Neural cell (in vitro differentiated cells): ENCODE measurements around the gene SLC38A1. TPM values are rescaled to one million over a fixed set of nuclear protein-coding genes. Genes with fewer than 3 reads are reported as not detected.

Experiments
- H2AFZ ChIP-seq: fragments of 200-600, 300-800 bp; sonication (generic), shearing (Covaris generic); 2 replicates; pipeline ENCODE4 v1.6.0; 2014; ENCODE audit warnings: low read depth, mild to moderate bottlenecking, antibody characterized with exemption, low read length, moderate library complexity
- H3F3A ChIP-seq: fragments of 200-600 bp; shearing (Covaris generic); 2 replicates; pipeline ENCODE4 v1.6.1; 2016; ENCODE audit warnings: mild to moderate bottlenecking, moderate library complexity, mixed read lengths, antibody characterized with exemption, low read length; ENCODE audit not compliant: insufficient read depth, poor library complexity, severe bottlenecking
- H3K27ac ChIP-seq: fragments of 200-600, 300-800 bp; sonication (generic), shearing (Covaris generic); 2 replicates; pipeline ENCODE4 v1.5.1; 2014; ENCODE audit warnings: mild to moderate bottlenecking, low read length, moderate library complexity
- H3K27me3 ChIP-seq: fragments of 300-800, 200-600 bp; sonication (generic), shearing (Covaris generic); 2 replicates; pipeline ENCODE4 v1.6.0; 2014; ENCODE audit warnings: mild to moderate bottlenecking, low read depth, low read length, moderate library complexity; ENCODE audit not compliant: insufficient read depth
- H3K36me3 ChIP-seq: fragments of 300-800, 200-600 bp; sonication (generic), shearing (Covaris generic); 2 replicates; pipeline ENCODE4 v1.5.1; 2014; ENCODE audit warnings: mild to moderate bottlenecking, antibody characterized with exemption, low read length, moderate library complexity; ENCODE audit not compliant: insufficient read depth
- H3K4me2 ChIP-seq: fragments of 300-800, 200-600 bp; sonication (generic), shearing (Covaris generic); 2 replicates; pipeline ENCODE4 v1.6.0; 2014; ENCODE audit warnings: mild to moderate bottlenecking, low read length
- H3K4me3 ChIP-seq: fragments of 300-800, 200-600 bp; sonication (generic), shearing (Covaris generic); 2 replicates; pipeline ENCODE4 v1.5.1; 2014; ENCODE audit warnings: mild to moderate bottlenecking, low read length, moderate library complexity
- H3K79me2 ChIP-seq: fragments of 200-600 bp; shearing (Covaris generic); replicated peaks from 2 replicates; pipeline ENCODE4 v1.6.0; 2014; ENCODE audit warnings: mild to moderate bottlenecking, low read length, moderate library complexity; ENCODE audit not compliant: insufficient read depth
- H3K9ac ChIP-seq: fragments of 300-800, 200-600 bp; sonication (generic), shearing (Covaris generic); 2 replicates; pipeline ENCODE4 v1.6.1; 2016; ENCODE audit warnings: mild to moderate bottlenecking, low read length, mixed read lengths
- H3K9me2 ChIP-seq: fragments of 200-600 bp; shearing (Covaris generic); 2 replicates; pipeline ENCODE4 v1.6.1; 2016; ENCODE audit warnings: mild to moderate bottlenecking, low read length, mixed read lengths; ENCODE audit not compliant: insufficient read depth
- H3K9me3 ChIP-seq: fragments of 200-600, 300-800 bp; sonication (generic), shearing (Covaris generic); 2 replicates; pipeline ENCODE4 v1.6.1; 2016; ENCODE audit warnings: mild to moderate bottlenecking, mixed run types, low read length, moderate library complexity, mixed read lengths
- H4K20me1 ChIP-seq: fragments of 200-600 bp; shearing (Covaris generic); 2 replicates; pipeline ENCODE4 v1.6.1; 2016; ENCODE audit warnings: mild to moderate bottlenecking, mixed run types; ENCODE audit not compliant: insufficient read depth
- CTCF ChIP-seq: fragments of 450-650 bp; IDR thresholded peaks from 2 replicates; pipeline ENCODE4 v1.5.1; 2014; ENCODE audit warnings: antibody characterized with exemption, mild to moderate bottlenecking, moderate library complexity; ENCODE audit not compliant: poor library complexity, severe bottlenecking
- EP300 ChIP-seq: fragments of 450-650 bp; conservative IDR thresholded peaks from 2 replicates; pipeline ENCODE4 v1.6.1; 2014; ENCODE audit warnings: antibody characterized with exemption, mild to moderate bottlenecking, moderate library complexity; ENCODE audit not compliant: poor library complexity, severe bottlenecking
- EZH2 ChIP-seq: fragments of 200-600, 300-800 bp; shearing (Covaris generic), sonication (generic); IDR thresholded peaks from 2 replicates; pipeline ENCODE4 v1.6.1; 2014; ENCODE audit warnings: antibody characterized with exemption, low read length, borderline replicate concordance, mild to moderate bottlenecking; ENCODE audit not compliant: insufficient read depth, poor library complexity, severe bottlenecking
- MXI1 ChIP-seq: fragments of 450-650 bp; conservative IDR thresholded peaks from 2 replicates; pipeline ENCODE4 v1.6.1; 2014; ENCODE audit warnings: antibody characterized with exemption, mild to moderate bottlenecking; ENCODE audit not compliant: poor library complexity, severe bottlenecking
- POLR2AphosphoS5 ChIP-seq: IDR thresholded peaks from 2 replicates; pipeline ENCODE4 v1.6.1; 2012
- RAD21 ChIP-seq: fragments of 450-650 bp; conservative IDR thresholded peaks from 2 replicates; pipeline ENCODE4 v1.6.1; 2014; ENCODE audit warnings: antibody characterized with exemption, mild to moderate bottlenecking, moderate library complexity
- REST ChIP-seq: IDR thresholded peaks from 2 replicates; pipeline ENCODE4 v1.6.1; 2012; ENCODE audit warnings: borderline replicate concordance
- SMC3 ChIP-seq: fragments of 450-650 bp; conservative IDR thresholded peaks from 2 replicates; pipeline ENCODE4 v1.6.1; 2014; ENCODE audit warnings: antibody characterized with exemption, mild to moderate bottlenecking, moderate library complexity; ENCODE audit not compliant: poor library complexity
- TAF1 ChIP-seq: IDR thresholded peaks from 2 replicates; pipeline ENCODE4 v1.6.1; 2012; ENCODE audit warnings: low read depth
- polyA plus RNA-seq: library from polyadenylated mRNA; depleted of rRNA; stranded (reverse); fragments of >200 nt; gene quantifications from 2 replicates; pipeline ENCODE4 v1.2.3, GENCODE V29; 2014

SLC38A1 gene
- polyA plus RNA-seq, 1 donor from 2014 or later: 124 TPM

DNA sequence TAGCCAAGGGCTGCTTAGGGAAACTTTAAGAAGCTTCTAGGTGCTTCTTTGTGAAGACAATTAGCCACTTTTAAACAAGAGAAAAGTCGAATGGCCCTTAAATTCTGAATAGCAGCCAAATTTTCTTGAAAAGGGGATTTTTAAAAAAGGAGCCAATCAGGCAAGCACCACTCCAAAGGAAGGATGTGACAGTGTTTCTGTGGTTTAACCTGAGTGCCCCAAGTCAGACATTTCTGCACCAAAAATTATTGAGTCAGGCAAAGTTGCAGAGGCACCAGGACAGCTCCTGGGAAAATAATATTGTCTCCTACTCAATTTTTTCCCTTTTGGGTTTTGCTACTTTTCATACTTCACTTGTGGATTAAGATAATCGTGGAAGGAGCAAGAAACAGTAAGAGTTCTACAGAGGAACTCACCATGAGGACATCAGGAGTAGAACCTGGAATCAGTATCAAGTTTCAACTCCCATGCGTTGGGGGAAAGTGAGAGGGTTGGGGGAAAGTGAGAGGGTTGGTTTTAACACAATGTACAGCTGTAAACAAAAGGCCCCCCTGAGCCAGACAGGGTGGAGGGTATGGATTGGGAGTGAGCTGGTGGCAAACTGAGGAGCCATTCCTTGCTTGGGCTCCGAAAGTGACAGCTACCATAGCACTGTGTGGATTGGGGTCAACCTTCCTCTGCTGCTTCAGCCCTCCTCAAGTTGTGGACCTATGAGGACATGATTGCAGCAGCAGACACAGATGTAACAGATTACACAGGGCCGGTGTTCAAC lies 90.8 kb downstream of the SLC38A1 start:
- Histone ChIP-seq H3K9ac (no peak overlapping the region), H3K36me3 (no peaks in the 10 kb centered on the region), H3K9me2 (no peaks in the 10 kb centered on the region), H3K79me2 (no peaks in the 10 kb centered on the region), H2AFZ (no peak overlapping the region), H3K9me3 (no peaks in the 10 kb centered on the region), H3K27ac (no peak overlapping the region), H3K4me3 (no peak overlapping the region), H4K20me1 (no peaks in the 10 kb centered on the region), H3K4me2 (no peak overlapping the region), H3K27me3 (no peaks in the 10 kb centered on the region), H3F3A (no peaks in the 10 kb centered on the region)
- TF ChIP-seq EP300: no peak
- TF ChIP-seq SMC3: no peak
- TF ChIP-seq TAF1: no peak
- TF ChIP-seq MXI1: no peak
- TF ChIP-seq CTCF: no peak
- no peak for TF ChIP-seq REST
- no peak for TF ChIP-seq POLR2AphosphoS5
- TF ChIP-seq RAD21: no peak
- no peak for TF ChIP-seq EZH2

DNA sequence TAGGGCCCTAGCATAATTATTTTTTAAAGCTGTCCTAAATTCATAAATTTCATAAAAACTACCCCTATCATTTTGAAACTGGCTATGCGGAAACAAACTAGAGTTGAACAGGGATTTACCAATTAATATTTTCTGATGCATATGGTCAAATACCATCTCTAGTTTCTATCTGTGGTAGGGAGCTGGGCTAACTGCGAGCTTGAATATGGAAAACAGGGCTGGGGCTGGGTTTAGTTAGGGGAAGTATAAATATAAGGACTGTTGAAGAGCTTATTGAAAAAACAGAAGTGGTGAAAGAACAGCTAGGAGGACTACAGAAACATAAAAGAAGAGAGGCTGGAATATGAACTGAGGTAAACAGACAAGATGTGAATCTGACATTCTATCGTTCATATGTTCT lies 91.8 kb downstream of the SLC38A1 start:
- H3K9me3 ChIP-seq: no peaks in the 10 kb centered on the region
- no peaks in the 10 kb centered on the region for H3K27me3 ChIP-seq
- H2AFZ ChIP-seq: no peak overlapping the region
- H3K27ac ChIP-seq: no peak overlapping the region
- H3K4me3 ChIP-seq: no peak overlapping the region
- H3K36me3 ChIP-seq: no peaks in the 10 kb centered on the region
- no peaks in the 10 kb centered on the region for H3K79me2 ChIP-seq
- no peaks in the 10 kb centered on the region for H3K9me2 ChIP-seq
- TF ChIP-seq EP300: no peak
- no peak for TF ChIP-seq TAF1
- TF ChIP-seq POLR2AphosphoS5: no peak
- TF ChIP-seq REST: no peak
- no peak for TF ChIP-seq EZH2
- no peak for TF ChIP-seq RAD21
- TF ChIP-seq SMC3: no peak
- TF ChIP-seq MXI1: no peak
- no peak for TF ChIP-seq CTCF
- H3K4me2 ChIP-seq: no peak overlapping the region
- no peaks in the 10 kb centered on the region for H4K20me1 ChIP-seq
- H3K9ac ChIP-seq: no peak overlapping the region
- no peaks in the 10 kb centered on the region for H3F3A ChIP-seq
